GM23338 (cell line): ENCODE measurements around the gene DIP2C. TPM values are rescaled to one million over a fixed set of nuclear protein-coding genes. Genes with fewer than 3 reads are reported as not detected.

Experiments
- ATAC-seq: fragments of 200-7000 bp; cut with Tn5 transposase; 3 replicates; pipeline ENCODE4 v1.9.1; 2020
- DNase-seq: peaks from one replicate; pipeline ENCODE4 v3.0.0-alpha.2; 2015; ENCODE audit warnings: low spot score
- H2AFZ ChIP-seq: fragments of 200-600 bp; sonication (generic); 2 replicates; pipeline ENCODE4 v1.8.0; 2016; ENCODE audit warnings: antibody characterized with exemption, mild to moderate bottlenecking, moderate library complexity
- H3F3A ChIP-seq: fragments of 200-600 bp; sonication (generic); replicated peaks from 2 replicates; pipeline ENCODE4 v1.8.0; 2017; ENCODE audit warnings: antibody characterized with exemption, mixed run types, low read depth
- H3K27ac ChIP-seq: fragments of 200-600 bp; sonication (generic); 2 replicates; pipeline ENCODE4 v1.6.1; 2016; ENCODE audit warnings: low read depth
- H3K27me3 ChIP-seq: fragments of 200-600 bp; sonication (generic); 2 replicates; pipeline ENCODE4 v1.8.0; 2016; ENCODE audit warnings: mild to moderate bottlenecking, mixed run types, moderate library complexity; ENCODE audit not compliant: insufficient read depth
- H3K36me3 ChIP-seq: fragments of 200-600 bp; sonication (generic); 2 replicates; pipeline ENCODE4 v1.8.0; 2016; ENCODE audit warnings: mild to moderate bottlenecking; ENCODE audit not compliant: insufficient read depth
- H3K4me1 ChIP-seq: fragments of 200-600 bp; sonication (generic); 2 replicates; pipeline ENCODE4 v1.8.0; 2016; ENCODE audit warnings: mild to moderate bottlenecking, moderate library complexity; ENCODE audit not compliant: insufficient read depth
- H3K4me2 ChIP-seq: fragments of 200-600 bp; sonication (generic); 2 replicates; pipeline ENCODE4 v1.7.1; 2017; ENCODE audit warnings: mixed run types
- H3K4me3 ChIP-seq: fragments of 200-600 bp; sonication (generic); 2 replicates; pipeline ENCODE4 v1.6.1; 2016; ENCODE audit warnings: mixed run types
- H3K79me2 ChIP-seq: fragments of 200-600 bp; sonication (generic); replicated peaks from 2 replicates; pipeline ENCODE4 v1.8.0; 2017; ENCODE audit warnings: mild to moderate bottlenecking; ENCODE audit not compliant: insufficient read depth
- H3K9me2 ChIP-seq: fragments of 200-600 bp; sonication (generic); 2 replicates; pipeline ENCODE4 v1.8.0; 2017; ENCODE audit not compliant: insufficient read depth
- H4K20me1 ChIP-seq: fragments of 200-600 bp; sonication (generic); replicated peaks from 2 replicates; pipeline ENCODE4 v1.8.0; 2017; ENCODE audit warnings: mild to moderate bottlenecking; ENCODE audit not compliant: insufficient read depth
- H3K27ac Mint-ChIP-seq: 2 replicates; pipeline ENCODE4 v1.8.0; 2020; ENCODE audit warnings: inconsistent platforms, mild to moderate bottlenecking, moderate library complexity, mixed read lengths
- H3K27me3 Mint-ChIP-seq: 3 replicates; pipeline ENCODE4 v1.8.0; 2022; ENCODE audit warnings: low read depth, mild to moderate bottlenecking, moderate library complexity, mixed read lengths, inconsistent platforms; ENCODE audit not compliant: insufficient read depth, poor library complexity
- H3K36me3 Mint-ChIP-seq: 3 replicates; pipeline ENCODE4 v1.8.0; 2021; ENCODE audit warnings: low read depth, mild to moderate bottlenecking, inconsistent platforms, moderate library complexity, mixed read lengths
- H3K4me1 Mint-ChIP-seq: 3 replicates; pipeline ENCODE4 v1.8.0; 2020; ENCODE audit warnings: mild to moderate bottlenecking, inconsistent platforms, mixed read lengths
- H3K4me3 Mint-ChIP-seq: 3 replicates; pipeline ENCODE4 v1.8.0; 2021; ENCODE audit warnings: moderate library complexity, mild to moderate bottlenecking, inconsistent platforms, mixed read lengths
- H3K9me3 Mint-ChIP-seq: 3 replicates; pipeline ENCODE4 v1.8.0; 2020; ENCODE audit warnings: moderate library complexity, mild to moderate bottlenecking, inconsistent platforms, mixed read lengths
- JUNB ChIP-seq: IDR thresholded peaks from one replicate; pipeline ENCODE4 v1.6.1; 2016; ENCODE audit warnings: antibody characterized with exemption; ENCODE audit not compliant: unreplicated experiment
- NANOG ChIP-seq: IDR thresholded peaks from 2 replicates; pipeline ENCODE4 v1.6.1; 2016; ENCODE audit warnings: antibody characterized with exemption, borderline replicate concordance
- STAT1 ChIP-seq: IDR thresholded peaks from one replicate; pipeline ENCODE4 v1.6.1; 2016; ENCODE audit warnings: antibody characterized with exemption; ENCODE audit not compliant: unreplicated experiment
- microRNA-seq: library from miRNA; unstranded; fragments of <30 nt; microRNA quantifications from one replicate; pipeline ENCODE4, GENCODE V29; 2017
- polyA plus RNA-seq: library from polyadenylated mRNA; unstranded; fragments of >200 nt; fragmentation: Nextera tagmentation; extraction: Ambion mirVana; gene quantifications from 2 replicates; pipeline ENCODE4 v1.2.1, GENCODE V29; 2016
- small RNA-seq: library from RNA; depleted of rRNA; stranded (forward); fragments of <200 nt; gene quantifications from one replicate; pipeline ENCODE3, GENCODE V24; 2014; ENCODE audit warnings: low replicate concordance
- total RNA-seq: library from RNA; depleted of rRNA; stranded (reverse); fragments of >200 nt; shearing (Covaris generic); gene quantifications from 2 replicates; pipeline ENCODE4 v1.2.3, GENCODE V29; 2014; rRNA removed
- TF ChIP-seq, protein P1 (sequence below): IDR thresholded peaks from one replicate; pipeline ENCODE4 v1.6.1; 2018; ENCODE audit warnings: antibody characterized with exemption; ENCODE audit not compliant: unreplicated experiment
- TF ChIP-seq, protein P2 (sequence below): IDR thresholded peaks from 2 replicates; pipeline ENCODE4 v1.6.1; 2016; ENCODE audit warnings: antibody characterized with exemption
- TF ChIP-seq, protein P3 (sequence below), 2 experiments: fragments of 200-600 bp in 1 of 2; sonication (generic) in 1 of 2; conservative IDR thresholded peaks; 2 replicates each; pipeline versions ENCODE4 v1.5.1 to v1.6.1; 2016 to 2017; ENCODE audit warnings: antibody characterized with exemption in 2 of 2, low read depth in 2 of 2, mild to moderate bottlenecking in 2 of 2, moderate library complexity in 1 of 2

The DIP2C gene
- total and polyA plus RNA-seq, 2 experiments from 2014 or later = 5.1 to 7.7 TPM

DNA sequence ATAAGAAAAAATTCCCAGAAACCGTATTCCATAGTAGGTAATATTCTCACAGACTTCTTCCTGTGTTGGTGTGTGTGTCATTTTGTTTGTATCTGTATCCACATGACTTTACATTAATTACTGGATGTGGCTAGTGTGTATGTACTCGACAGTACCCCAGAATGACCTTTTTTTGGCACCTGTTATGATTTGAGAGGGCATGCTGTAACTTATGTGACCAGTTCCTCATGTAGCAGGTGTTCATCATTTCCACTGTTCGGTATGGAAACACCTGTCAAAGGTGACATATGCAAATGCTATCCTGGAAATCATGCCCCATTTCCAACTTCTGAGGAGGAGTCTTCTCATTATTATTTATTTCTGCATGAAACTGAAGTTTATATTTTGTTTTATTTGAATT lies 464.9 kb downstream of the DIP2C start:
- Histone ChIP-seq H3K27ac (no peak overlapping the region), H3K79me2 (no peaks in the 10 kb centered on the region), H4K20me1 (no peaks in the 10 kb centered on the region), H3K36me3 (no peaks in the 10 kb centered on the region), H2AFZ (no peak overlapping the region), H3K4me3 (no peak overlapping the region), H3K4me1 (no peaks in the 10 kb centered on the region), H3K9me2 (no peaks in the 10 kb centered on the region), H3K4me2 (no peak overlapping the region), H3F3A (no peaks in the 10 kb centered on the region), H3K27me3 (no peaks in the 10 kb centered on the region)
- H3K4me3 Mint-ChIP-seq = no peak overlapping the region
- TF ChIP-seq JUNB = no peak
- TF ChIP-seq, protein P1, sequence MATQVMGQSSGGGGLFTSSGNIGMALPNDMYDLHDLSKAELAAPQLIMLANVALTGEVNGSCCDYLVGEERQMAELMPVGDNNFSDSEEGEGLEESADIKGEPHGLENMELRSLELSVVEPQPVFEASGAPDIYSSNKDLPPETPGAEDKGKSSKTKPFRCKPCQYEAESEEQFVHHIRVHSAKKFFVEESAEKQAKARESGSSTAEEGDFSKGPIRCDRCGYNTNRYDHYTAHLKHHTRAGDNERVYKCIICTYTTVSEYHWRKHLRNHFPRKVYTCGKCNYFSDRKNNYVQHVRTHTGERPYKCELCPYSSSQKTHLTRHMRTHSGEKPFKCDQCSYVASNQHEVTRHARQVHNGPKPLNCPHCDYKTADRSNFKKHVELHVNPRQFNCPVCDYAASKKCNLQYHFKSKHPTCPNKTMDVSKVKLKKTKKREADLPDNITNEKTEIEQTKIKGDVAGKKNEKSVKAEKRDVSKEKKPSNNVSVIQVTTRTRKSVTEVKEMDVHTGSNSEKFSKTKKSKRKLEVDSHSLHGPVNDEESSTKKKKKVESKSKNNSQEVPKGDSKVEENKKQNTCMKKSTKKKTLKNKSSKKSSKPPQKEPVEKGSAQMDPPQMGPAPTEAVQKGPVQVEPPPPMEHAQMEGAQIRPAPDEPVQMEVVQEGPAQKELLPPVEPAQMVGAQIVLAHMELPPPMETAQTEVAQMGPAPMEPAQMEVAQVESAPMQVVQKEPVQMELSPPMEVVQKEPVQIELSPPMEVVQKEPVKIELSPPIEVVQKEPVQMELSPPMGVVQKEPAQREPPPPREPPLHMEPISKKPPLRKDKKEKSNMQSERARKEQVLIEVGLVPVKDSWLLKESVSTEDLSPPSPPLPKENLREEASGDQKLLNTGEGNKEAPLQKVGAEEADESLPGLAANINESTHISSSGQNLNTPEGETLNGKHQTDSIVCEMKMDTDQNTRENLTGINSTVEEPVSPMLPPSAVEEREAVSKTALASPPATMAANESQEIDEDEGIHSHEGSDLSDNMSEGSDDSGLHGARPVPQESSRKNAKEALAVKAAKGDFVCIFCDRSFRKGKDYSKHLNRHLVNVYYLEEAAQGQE = no peak
- TF ChIP-seq NANOG = no peak
- TF ChIP-seq, protein P2, sequence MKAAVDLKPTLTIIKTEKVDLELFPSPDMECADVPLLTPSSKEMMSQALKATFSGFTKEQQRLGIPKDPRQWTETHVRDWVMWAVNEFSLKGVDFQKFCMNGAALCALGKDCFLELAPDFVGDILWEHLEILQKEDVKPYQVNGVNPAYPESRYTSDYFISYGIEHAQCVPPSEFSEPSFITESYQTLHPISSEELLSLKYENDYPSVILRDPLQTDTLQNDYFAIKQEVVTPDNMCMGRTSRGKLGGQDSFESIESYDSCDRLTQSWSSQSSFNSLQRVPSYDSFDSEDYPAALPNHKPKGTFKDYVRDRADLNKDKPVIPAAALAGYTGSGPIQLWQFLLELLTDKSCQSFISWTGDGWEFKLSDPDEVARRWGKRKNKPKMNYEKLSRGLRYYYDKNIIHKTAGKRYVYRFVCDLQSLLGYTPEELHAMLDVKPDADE = no peak
- TF ChIP-seq STAT1 = no peak
- TF ChIP-seq, protein P3, sequence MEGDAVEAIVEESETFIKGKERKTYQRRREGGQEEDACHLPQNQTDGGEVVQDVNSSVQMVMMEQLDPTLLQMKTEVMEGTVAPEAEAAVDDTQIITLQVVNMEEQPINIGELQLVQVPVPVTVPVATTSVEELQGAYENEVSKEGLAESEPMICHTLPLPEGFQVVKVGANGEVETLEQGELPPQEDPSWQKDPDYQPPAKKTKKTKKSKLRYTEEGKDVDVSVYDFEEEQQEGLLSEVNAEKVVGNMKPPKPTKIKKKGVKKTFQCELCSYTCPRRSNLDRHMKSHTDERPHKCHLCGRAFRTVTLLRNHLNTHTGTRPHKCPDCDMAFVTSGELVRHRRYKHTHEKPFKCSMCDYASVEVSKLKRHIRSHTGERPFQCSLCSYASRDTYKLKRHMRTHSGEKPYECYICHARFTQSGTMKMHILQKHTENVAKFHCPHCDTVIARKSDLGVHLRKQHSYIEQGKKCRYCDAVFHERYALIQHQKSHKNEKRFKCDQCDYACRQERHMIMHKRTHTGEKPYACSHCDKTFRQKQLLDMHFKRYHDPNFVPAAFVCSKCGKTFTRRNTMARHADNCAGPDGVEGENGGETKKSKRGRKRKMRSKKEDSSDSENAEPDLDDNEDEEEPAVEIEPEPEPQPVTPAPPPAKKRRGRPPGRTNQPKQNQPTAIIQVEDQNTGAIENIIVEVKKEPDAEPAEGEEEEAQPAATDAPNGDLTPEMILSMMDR (conservative IDR thresholded peaks at IDR 0.05; ENCODE audit: low read depth in 2 of 2) = no peak
- H3K4me1 Mint-ChIP-seq = no peaks in the 10 kb centered on the region; the same call in 2 of the 3 replicates
- H3K27ac Mint-ChIP-seq = no peak overlapping the region
- no peak for DNase-seq
- no peaks in the 10 kb centered on the region for H3K36me3 Mint-ChIP-seq
- no peaks in the 10 kb centered on the region for H3K9me3 Mint-ChIP-seq
- no peaks in the 10 kb centered on the region for H3K27me3 Mint-ChIP-seq
- no peak for ATAC-seq

Small RNAs within 50 kb of the gene (microRNA-seq; reads per million reads assigned to microRNA genes)
- 2.2 reads per million, percentile 2 among the genes with 10 or more reads in this experiment for gene MIR5699

Small RNAs within 50 kb of the gene (small RNA-seq; reads per million reads assigned to genes)
- gene MIR5699 (0.15 reads per million), gene RN7SL754P (not detected), gene RNA5SP298 (0.22 reads per million)

Other genes with a start within 250 kb of the DIP2C start
- 52.3 and 59.6 TPM in 2 replicates for gene LARP4B, start 242.0 kb upstream of the DIP2C start, total RNA-seq
- 14.6 and 18.3 TPM in 2 replicates for gene LARP4B, start 242.0 kb upstream of the DIP2C start, polyA plus RNA-seq